ENCODE results near the gene DOCK1.

DOCK1 gene

GRCh38 chr10:127148066-127148932 is 243.1 kb downstream of the DOCK1 start:
- no peak for DNase-seq

- no peak for DNase-seq
Observed at GRCh38 chr10:127148933-127149220, 243.6 kb downstream of the DOCK1 start.

- no peak for DNase-seq
Observed at GRCh38 chr10:127149501-127150081, 244.4 kb downstream of the DOCK1 start.

GRCh38 chr10:127150136-127150535 is 244.9 kb downstream of the DOCK1 start:
- no peak for DNase-seq

- DNase-seq, result no peak
Observed at GRCh38 chr10:127151541-127151940, 246.3 kb downstream of the DOCK1 start.

- DNase-seq, result no peak
Observed at GRCh38 chr10:127151981-127152699, 246.9 kb downstream of the DOCK1 start.

- DNase-seq, result no peak
Observed at GRCh38 chr10:127153181-127153580, 248.0 kb downstream of the DOCK1 start.

- DNase-seq, result no peak
Observed at GRCh38 chr10:127154831-127155620, 249.8 kb downstream of the DOCK1 start.

GRCh38 chr10:127157089-127157488 is 251.9 kb downstream of the DOCK1 start:
- DNase-seq, result no peak

GRCh38 chr10:127157506-127158200 is 252.4 kb downstream of the DOCK1 start:
- no peak for DNase-seq

- no peak for DNase-seq
Observed at GRCh38 chr10:127158662-127159061, 253.4 kb downstream of the DOCK1 start.

GRCh38 chr10:127159648-127160245 is 254.5 kb downstream of the DOCK1 start:
- no peak for DNase-seq

GRCh38 chr10:127161482-127161881 is 256.3 kb downstream of the DOCK1 start:
- no peak for DNase-seq

- DNase-seq, result no peak
Observed at GRCh38 chr10:127162841-127163240, 257.6 kb downstream of the DOCK1 start.

GRCh38 chr10:127168261-127168660 is 263.0 kb downstream of the DOCK1 start:
- DNase-seq, result no peak

GRCh38 chr10:127174866-127175265 is 269.6 kb downstream of the DOCK1 start:
- DNase-seq, result no peak

GRCh38 chr10:127175357-127176110 is 270.3 kb downstream of the DOCK1 start:
- DNase-seq, result no peak

GRCh38 chr10:127176649-127177048 is 271.4 kb downstream of the DOCK1 start:
- DNase-seq, result no peak

- DNase-seq, result no peak
Observed at GRCh38 chr10:127179612-127180250, 274.5 kb downstream of the DOCK1 start.

- no peak for DNase-seq
Observed at GRCh38 chr10:127182161-127182560, 276.9 kb downstream of the DOCK1 start.

- no peak for DNase-seq
Observed at GRCh38 chr10:127184582-127184981, 279.4 kb downstream of the DOCK1 start.

Measured in AML-193 (cell line).